ACHN (cell line): ENCODE measurements around the gene SAP30BP.
A peak's percentile ranks its signal among the peaks of the same experiment; 100 is the strongest.

Experiments used
- DNase-seq: peaks from one replicate; pipeline ENCODE4 v3.0.0-alpha.2; 2015
- in situ Hi-C: cut with HindIII; loops from 2 replicates; pipeline ENCODE4 v1.10.0; 2017; ENCODE audit warnings: low sequenced_read_pairs, low pct_ligation_motif_present, low pct_unique_long_range_greater_than_20kb

SAP30BP gene

DNA sequence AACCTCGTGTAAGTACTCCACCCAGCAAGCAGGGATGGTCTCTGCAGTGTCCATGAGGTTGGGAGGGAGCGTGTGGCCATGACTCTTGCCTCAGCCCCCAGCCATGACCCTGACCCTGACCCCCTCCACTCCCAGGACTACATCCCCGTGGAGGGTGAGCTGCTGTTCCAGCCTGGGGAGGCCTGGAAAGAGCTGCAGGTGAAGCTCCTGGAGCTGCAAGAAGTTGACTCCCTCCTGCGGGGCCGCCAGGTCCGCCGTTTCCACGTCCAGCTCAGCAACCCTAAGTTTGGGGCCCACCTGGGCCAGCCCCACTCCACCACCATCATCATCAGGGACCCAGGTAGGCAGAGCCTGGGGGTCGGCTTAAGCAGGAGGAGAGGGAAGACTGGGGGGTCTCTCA lies 81.6 kb downstream of the SAP30BP start:
- in situ Hi-C loops: loop anchor here (10.0 kb wide), 1 partner anchor 74 kb away; no protein-coding TSS in a partner anchor
- no peak for DNase-seq

DNA sequence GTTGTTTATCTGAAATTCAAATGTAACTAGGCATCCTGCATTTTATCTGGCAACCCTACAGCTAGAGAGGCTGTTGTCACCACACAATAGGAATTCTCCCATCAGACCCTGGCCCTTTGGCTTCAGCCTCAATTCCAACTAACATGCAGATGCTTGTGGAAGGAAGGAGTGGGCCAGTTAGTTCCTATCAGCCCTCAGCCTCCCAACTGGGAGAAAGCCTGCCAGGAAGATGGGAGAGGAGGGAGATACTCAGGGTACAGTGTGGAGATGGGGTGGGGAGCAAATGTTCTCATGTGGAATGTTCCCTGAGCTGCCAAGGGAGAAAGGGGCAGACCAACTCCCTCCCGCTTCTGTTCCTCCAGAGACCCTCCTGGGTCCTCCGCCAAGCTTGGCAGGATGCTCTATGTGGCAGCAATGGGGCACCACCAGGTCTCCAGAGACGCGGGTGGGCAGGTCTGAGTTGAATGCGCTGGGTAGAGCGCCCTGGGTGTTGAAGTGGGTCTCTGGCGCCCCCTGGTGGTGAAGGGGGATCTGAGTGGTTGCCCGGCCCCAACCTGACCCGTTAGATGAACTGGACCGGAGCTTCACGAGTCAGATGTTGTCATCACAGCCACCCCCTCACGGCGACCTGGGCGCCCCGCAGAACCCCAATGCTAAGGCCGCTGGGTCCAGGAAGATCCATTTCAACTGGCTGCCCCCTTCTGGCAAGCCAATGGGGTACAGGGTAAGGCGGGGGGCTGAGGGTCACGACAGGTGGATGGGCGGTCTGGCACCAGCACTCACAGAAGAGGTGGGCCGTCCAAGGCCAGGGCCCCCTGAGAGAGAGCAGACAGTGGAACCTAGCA lies 82.6 kb downstream of the SAP30BP start:
- in situ Hi-C loops: loop anchor here (10.0 kb wide), 1 partner anchor 75 kb away; no protein-coding TSS in a partner anchor
- peak; percentile 74 for DNase-seq

DNA sequence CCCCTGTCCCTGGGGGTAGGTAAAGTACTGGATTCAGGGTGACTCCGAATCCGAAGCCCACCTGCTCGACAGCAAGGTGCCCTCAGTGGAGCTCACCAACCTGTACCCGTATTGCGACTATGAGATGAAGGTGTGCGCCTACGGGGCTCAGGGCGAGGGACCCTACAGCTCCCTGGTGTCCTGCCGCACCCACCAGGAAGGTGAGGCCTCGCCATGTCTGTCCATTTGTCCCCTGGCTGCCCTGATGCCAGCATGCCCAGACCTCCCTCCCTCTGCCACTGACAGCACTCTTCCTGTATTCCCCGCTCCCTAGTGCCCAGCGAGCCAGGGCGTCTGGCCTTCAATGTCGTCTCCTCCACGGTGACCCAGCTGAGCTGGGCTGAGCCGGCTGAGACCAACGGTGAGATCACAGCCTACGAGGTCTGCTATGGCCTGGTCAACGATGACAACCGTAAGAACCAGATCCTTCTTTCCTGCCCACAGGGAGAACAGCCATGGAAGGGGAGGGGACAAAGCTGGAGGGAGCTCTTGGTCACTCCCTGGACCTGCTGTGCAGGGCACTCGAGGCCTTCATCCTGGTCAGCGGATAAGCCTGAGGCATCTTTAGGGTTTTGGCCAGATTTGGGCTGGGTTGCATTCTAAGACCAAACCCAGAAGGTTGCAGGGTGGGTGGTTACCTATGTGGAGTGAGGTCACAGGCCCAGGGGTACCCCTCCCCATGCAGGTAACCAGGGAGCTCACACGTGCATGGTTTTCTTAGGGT lies 83.7 kb downstream of the SAP30BP start:
- in situ Hi-C loops: no loop called here

DNA sequence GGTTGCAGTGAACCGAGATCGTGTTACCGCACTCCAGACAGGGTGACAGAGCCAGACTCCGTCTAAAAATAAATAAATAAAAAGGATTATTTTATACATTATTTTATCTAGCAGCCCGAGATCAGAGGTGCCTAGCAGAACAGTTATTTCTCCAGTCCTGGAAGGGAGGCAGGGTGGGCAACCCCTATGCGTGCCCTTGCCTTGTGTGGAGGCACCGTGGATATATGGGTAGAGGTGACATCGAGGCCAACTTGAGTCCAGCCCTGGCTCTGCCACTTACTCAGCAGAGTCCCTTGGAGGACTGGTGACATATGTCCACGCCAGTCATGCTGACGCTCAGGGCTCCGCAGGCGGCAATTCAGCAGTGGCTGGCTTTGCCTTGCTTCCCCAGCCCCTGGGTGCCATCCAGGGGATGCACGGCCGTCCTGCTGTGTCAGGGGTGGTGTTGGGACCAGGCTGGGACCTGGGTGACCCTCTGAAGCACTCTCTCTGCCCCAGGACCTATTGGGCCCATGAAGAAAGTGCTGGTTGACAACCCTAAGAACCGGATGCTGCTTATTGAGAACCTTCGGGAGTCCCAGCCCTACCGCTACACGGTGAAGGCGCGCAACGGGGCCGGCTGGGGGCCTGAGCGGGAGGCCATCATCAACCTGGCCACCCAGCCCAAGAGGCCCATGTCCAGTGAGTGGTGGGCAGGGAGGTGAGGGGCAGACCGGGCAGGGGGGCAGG lies 84.7 kb downstream of the SAP30BP start:
- DNase-seq: no peak
- in situ Hi-C loops: no loop called here

More for the DNA sequence above, 83.7 kb downstream of the SAP30BP start:
- no peak for DNase-seq

DNA sequence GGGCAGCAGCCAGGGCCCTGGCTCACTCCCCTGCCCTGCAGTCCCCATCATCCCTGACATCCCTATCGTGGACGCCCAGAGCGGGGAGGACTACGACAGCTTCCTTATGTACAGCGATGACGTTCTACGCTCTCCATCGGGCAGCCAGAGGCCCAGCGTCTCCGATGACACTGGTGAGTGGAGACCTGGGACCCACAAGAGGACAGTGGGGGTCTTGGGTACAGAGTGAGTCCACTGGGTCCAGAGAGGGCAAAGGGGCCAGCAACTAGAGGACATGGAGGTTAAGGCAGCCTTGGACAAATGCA lies 85.2 kb downstream of the SAP30BP start:
- in situ Hi-C loops: no loop called here
- no peak for DNase-seq

DNA sequence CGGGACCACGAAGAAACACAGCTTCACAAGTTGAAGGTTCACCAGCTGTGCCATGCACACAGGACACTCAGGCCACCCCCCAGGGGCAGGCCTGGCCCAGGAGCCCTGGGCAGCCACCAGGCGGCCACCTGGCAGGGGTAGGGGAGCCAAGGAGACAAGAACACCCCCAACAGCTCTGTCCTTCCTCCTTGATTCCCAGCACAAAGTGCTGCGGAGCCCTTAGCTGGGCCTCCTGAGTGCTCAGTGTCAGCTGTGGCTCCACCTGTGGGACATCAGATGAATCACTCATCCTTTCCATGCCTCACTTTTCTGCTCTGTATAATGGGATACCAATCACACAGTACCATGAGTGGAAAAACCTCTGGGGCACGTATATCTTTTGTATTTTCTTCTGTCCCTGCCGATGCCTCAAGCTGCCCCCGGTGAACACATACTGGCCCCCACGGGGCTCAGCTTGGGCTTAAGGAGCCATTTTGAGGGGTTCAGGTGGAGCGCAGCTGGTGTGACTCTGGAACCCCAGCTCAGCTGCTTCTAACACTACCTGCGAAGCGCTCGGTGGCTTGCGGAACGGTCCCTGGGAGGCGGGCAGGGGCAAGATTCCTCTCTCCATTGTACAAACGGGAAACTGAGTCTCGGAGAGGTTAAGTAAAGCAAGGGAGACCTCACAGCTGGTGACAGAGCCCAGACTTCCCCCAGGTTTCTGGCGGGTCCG lies 85.8 kb downstream of the SAP30BP start:
- no peak for DNase-seq
- in situ Hi-C loops: no loop called here

DNA sequence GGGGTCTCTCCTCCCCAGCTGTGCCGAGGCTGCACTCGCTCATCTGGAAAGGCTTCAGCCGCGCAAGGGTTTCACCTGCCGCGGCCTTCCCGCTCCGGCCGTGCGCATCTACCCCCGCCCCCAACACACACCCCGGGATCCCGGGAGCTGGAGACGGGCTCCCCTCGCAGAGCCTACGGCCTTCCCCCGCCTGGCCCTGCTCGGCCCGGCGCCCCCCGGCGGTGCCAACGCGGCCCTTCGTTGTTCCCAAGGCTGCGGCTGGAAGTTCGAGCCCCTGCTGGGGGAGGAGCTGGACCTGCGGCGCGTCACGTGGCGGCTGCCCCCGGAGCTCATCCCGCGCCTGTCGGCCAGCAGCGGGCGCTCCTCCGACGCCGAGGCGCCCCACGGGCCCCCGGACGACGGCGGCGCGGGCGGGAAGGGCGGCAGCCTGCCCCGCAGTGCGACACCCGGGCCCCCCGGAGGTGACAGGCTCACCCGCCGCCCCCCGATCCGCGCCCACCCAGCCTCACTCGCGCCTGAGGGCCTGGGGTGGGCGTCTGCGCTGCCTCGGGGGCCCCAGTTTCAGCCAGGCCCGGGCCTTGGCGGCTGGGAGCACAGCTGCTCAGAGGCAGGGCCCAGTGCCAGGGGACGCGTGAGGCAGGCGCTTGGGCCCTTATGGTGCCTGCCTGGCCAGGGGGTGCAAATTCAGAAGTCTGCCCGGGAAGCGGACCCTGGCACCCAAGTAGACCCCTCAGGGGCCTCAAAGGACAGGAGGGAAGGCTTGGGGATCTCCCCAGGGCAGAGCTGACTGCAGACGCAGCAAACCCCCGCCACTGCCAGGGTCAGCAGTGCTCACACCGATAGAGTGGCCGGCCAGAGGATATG lies 86.6 kb downstream of the SAP30BP start:
- in situ Hi-C loops: no loop called here
- peak; percentile 78 for DNase-seq

DNA sequence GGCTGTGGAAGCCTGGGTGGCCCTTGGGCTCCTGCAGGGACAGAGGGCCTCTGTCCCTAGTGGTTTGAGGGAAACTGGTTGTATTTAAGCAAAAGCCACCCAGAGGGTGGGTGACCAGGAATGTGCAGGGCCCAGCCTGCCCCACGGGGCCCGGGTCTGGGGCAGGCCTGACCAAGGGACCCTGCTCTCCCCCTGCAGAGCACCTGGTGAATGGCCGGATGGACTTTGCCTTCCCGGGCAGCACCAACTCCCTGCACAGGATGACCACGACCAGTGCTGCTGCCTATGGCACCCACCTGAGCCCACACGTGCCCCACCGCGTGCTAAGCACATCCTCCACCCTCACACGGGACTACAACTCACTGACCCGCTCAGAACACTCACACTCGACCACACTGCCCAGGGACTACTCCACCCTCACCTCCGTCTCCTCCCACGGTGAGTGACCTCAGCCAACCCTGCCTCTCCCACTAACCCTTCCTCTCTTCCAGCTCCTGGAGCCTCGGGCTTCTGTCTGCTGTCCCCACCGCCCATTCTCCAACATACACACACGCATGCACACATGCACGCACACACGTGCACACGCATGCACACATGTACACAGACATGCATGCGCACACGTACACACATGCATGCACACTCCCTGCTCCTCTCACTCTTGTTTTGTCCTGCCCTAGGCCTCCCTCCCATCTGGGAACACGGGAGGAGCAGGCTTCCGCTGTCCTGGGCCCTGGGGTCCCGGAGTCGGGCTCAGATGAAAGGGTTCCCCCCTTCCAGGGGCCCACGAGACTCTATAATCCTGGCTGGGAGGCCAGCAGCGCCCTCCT lies 87.5 kb downstream of the SAP30BP start:
- no peak for DNase-seq
- in situ Hi-C loops: no loop called here

DNA sequence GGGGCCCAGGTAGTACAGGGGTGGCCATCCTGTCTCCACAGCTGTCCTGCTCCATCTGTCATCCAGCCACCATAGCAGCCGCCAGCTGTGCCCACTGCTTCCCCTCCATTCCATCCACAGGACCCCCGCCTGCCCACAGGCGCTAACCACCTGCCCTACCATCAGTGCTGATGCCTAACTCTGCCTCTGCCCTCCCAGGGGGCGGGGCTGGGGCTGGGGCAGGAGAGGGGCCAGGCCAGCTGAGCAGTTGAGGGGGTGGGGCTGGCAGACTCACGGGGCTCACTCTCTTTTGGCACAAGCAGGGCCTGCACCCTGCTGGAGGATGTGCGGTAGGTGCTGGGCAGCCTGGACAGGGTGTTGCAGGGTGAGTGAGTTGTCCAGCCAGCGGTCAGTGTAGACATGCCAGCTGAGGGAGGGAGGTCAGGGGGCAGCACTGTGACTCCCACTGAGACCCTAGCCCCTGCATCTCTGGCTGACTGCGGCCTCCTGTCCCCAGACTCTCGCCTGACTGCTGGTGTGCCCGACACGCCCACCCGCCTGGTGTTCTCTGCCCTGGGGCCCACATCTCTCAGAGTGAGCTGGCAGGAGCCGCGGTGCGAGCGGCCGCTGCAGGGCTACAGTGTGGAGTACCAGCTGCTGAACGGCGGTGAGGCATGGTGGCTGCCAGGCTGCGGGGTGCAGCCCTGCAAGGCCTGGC lies 88.2 kb downstream of the SAP30BP start:
- no peak for DNase-seq
- in situ Hi-C loops: no loop called here

DNA sequence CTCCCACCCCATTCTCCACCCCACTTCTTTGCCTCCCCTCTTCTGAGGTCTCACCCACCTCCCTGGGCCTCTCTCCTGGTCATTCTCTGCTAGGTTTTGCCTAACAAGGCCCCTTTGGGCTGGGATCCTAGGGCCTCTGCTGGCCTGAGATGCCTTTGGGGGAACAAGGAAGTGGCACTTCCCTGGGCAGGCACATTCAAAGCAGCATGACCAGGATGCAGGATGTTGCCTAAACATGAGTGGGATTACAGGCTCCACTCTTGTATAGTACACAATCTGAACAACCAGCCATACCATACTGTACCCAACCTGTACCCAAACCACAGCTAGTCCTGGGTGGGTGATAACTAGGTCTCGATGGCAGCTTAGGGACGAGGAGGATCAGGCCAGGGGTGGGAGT lies 88.9 kb downstream of the SAP30BP start:
- DNase-seq: no peak
- in situ Hi-C loops: no loop called here

DNA sequence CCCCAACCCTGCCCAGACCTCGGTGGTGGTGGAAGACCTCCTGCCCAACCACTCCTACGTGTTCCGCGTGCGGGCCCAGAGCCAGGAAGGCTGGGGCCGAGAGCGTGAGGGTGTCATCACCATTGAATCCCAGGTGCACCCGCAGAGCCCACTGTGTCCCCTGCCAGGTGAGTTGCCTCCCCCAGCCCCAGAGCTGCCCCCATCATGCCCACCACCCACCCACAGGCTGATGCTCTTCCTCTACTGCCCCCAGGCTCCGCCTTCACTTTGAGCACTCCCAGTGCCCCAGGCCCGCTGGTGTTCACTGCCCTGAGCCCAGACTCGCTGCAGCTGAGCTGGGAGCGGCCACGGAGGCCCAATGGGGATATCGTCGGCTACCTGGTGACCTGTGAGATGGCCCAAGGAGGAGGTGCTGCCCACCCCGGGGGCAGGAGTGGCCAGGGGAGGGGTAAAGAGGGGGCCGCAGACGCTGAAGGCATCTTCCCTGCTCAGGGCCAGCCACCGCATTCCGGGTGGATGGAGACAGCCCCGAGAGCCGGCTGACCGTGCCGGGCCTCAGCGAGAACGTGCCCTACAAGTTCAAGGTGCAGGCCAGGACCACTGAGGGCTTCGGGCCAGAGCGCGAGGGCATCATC lies 89.4 kb downstream of the SAP30BP start:
- no peak for DNase-seq
- in situ Hi-C loops: no loop called here

DNA sequence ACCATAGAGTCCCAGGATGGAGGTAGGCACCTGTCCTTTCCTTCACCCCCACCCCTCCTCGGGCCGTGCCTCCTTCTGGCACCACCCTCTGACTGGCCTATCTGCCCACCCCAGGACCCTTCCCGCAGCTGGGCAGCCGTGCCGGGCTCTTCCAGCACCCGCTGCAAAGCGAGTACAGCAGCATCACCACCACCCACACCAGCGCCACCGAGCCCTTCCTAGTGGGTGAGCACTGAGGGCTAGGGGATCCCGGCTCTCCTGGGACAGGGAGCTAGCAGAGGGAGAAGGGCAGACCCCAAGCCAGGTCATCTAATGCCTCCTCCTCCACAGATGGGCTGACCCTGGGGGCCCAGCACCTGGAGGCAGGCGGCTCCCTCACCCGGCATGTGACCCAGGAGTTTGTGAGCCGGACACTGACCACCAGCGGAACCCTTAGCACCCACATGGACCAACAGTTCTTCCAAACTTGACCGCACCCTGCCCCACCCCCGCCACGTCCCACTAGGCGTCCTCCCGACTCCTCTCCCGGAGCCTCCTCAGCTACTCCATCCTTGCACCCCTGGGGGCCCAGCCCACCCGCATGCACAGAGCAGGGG lies 90.0 kb downstream of the SAP30BP start:
- DNase-seq: no peak
- in situ Hi-C loops: no loop called here
